NCI-H345 treated with DMSO at 0.1 percent for 48 hours (cell line): ENCODE results near the gene MIX23.
"Not testable (repeated sequence)": the region's sequence is repeated elsewhere in the genome, so short reads cannot be mapped to it uniquely, and the experiment has no call there.

ENCODE experiments used
- DNase-seq: peaks from one replicate; lab custom pipeline; 2025; ENCODE audit not compliant: unreplicated experiment; lab: John Stamatoyannopoulos, UW

The MIX23 gene

DNA sequence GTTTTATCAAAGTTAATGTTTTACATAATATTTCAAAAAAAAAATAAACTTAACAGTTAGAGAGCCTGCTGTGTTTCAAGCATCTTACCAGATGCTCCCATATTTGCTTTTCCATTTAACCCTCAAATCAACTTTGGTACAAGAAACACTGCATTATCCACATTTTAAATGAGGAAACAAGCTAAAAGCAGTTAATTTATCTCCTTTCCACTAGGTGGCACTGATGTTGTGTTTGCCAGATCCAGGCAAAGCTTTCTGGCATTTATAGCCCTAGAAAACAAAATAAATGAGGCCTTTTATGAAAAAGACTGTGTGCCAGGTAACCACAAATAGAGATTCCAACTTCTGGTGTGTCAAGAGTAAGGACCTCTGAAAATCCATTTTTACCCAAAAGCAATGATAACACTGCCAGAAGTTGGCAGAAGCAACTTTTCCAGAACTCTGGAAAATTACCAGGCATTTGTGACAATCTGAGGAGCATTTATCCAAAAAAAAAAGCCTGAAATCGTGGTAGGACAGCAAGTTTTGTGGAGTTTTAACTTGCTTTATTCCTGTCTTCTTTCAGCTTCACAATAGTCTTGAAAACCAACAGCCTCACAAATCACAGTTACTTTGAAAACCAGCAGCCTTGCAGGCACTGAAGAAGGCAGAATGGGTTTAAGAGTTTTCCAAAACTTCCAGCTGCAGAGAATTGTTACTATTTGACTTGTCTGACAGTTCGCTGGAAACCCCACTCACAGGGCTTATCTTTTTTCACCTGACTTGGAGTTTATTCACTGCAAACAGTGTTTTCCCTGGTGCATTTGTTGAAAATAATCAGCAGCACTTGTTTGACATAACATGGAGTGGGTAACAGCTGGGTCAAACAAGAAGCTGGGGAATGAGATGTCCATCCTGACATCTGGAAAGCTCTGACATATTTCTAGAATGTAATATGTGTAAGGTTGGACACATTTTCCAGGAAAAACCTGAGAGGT is 10.1 kb upstream of the MIX23 start:
- peak; percentile 2 for DNase-seq

DNA sequence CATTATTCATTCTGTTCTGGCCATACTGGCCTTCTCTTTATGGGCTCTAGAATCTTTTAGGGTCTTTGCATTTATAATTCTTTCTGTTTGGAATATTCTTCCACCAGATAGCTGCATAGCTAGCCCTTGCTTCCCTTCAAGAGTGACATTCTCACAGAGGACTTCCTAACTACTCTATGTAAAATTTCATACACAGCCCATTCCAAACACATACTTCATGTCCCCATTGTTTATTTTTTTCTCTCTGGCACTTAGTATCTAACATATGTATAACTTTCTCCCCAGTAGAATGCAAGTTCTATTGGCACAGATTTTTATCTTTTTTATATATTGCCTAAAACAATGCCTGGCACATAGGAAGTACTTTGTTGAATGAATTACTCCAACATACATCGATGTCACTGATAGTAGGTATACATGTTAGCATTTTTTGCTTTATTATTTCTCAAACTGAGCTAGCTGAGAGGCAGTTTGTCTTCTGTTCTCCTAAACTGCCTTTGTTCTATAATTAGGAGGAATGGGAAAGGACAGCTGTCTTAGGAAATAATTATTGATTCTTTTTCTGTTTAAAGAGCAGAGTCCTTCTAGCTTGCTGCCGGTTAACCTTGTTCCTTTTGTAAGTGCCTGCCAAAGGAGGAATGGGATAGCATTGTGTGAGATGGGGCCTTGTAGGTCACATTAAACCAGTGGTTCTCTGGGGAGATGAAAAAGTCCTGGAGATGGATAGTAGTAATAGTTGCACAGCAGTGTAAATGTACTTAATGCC is 8.8 kb upstream of the MIX23 start:
- no peak for DNase-seq

GRCh38 chr3:122390665-122391064 is 7.6 kb upstream of the MIX23 start:
- DNase-seq: no peak

DNA sequence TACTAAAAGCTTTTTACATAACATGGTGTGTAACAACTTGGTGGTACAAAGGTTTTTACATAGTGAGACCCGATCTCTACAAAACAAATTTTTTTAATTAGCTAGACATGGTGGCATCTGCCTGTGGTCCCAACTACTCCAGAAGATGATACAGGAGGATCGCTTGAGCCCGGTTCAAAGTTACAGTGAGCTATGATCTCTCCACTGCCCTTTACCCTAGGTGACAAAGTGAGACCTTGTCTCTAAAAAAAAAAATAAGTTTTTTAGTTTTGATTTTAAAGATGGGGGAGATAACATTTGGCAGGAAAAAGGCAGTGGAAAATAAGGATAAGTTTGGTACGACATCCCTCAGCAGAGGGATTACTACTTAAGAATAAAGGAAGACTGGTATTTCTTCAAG is 6.9 kb upstream of the MIX23 start:
- no peak for DNase-seq

GRCh38 chr3:122389197-122389596 is 6.2 kb upstream of the MIX23 start:
- no peak for DNase-seq

DNA sequence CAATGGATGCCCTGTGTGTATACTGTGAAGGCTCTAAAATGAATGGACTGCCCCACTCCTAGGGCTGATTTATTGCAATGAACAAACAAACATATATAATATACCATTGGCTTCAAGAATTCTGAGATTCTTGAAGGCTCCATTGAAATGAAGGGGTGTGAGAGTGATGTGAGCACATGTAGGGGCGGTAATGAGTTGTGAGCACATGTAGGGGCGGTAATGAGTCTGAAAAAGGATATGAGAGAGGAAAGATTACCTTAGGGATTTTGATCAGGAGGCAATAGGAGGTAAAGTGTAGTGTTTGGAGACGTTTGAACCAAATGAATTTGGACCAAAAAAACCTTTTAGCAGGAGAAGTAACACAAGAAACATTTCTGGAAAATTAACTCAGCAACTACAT is 4.7 kb upstream of the MIX23 start:
- no peak for DNase-seq

GRCh38 chr3:122383771-122384697 is 1.0 kb upstream of the MIX23 start, which contains the start of gene FAM162A:
FAM162A (plus strand) TSS chr3:122384182; CDS start chr3:122384266, 84 bp downstream.
- peak; percentile 74 for DNase-seq

DNA sequence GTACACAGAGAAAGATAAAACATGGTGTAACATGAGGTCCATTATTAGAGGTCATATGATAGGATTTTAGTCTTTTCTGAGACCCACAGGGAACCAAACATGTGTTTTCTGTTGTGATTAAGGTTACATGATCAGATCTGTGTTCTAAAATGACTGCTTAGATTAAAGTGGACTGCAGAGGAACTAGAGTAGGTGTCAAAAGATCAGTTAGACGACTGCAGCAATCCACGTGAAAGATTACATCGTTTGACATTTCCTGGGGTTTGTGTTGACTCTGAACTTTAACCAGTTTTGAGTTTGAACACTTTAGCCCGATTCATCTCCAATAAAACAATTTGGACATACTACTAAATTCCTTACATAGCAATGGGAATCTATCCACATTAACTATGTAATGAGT is 5.1 kb downstream of the MIX23 start:
- DNase-seq: no peak

- DNase-seq: no peak
Measured at GRCh38 chr3:122374034-122374433, 9.0 kb downstream of the MIX23 start.

GRCh38 chr3:122366379-122366749 is 16.7 kb downstream of the MIX23 start:
- no peak for DNase-seq

DNA sequence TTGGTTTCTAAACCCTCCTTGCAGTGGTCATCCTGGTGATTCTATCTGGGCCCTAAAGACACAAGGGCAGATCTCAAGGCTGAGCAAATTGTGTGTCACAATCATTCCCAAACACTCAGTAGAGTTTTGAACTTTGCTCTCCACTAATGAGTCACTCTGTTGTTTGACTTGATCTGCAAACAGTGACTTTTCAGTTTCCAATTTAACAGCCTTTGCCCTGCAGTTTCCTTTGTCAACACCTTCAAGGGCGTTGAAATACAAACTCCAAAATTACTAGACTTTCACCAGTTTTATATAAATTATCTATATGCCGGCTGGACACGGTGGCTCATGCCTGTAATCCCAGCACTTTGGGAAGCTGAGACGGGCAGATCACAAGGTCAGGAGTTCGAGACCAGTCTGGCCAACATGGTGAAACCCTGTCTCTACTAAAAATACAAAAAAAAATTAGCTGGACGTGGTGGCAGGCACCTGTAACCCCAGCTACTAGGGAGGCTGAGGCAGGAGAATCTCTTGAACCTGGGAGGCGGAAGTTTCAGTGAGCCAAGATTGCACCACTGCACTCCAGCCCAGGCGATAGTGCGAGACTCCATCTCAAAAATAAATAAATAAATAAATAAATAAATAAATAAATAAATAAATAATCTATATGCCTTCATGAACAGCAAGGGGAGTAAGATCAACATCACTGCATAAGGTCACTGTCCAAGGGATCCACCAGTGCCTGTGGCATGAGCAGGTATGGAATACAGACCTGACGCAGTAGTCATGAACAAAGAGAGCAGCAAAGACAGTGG is 17.3 kb downstream of the MIX23 start:
- DNase-seq: not testable (repeated sequence)

DNA sequence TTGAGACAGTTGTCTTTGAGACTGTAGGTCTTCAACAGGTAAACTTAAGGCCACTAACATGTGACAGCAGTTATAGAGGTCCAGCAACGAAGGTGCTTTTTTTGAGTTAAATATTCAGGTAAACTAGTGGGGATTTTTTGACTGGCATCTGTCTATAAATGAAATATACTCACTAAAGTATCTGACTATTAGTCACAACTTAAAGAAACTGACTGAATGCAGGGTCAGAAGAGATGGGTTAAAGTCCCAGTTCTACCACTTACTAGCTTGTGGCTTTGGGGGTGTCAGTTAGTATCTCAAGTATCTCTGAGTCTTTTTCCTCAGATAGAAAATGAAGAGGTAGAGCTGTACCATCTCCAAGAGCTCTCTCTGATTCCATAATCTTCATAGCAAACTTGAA is 18.0 kb downstream of the MIX23 start:
- no peak for DNase-seq

GRCh38 chr3:122364490-122364889 is 18.5 kb downstream of the MIX23 start:
- DNase-seq: no peak

- DNase-seq: no peak
Measured at GRCh38 chr3:122362026-122362425, 21.0 kb downstream of the MIX23 start.

GRCh38 chr3:122358703-122359032 is 24.4 kb downstream of the MIX23 start:
- DNase-seq: no peak

DNA sequence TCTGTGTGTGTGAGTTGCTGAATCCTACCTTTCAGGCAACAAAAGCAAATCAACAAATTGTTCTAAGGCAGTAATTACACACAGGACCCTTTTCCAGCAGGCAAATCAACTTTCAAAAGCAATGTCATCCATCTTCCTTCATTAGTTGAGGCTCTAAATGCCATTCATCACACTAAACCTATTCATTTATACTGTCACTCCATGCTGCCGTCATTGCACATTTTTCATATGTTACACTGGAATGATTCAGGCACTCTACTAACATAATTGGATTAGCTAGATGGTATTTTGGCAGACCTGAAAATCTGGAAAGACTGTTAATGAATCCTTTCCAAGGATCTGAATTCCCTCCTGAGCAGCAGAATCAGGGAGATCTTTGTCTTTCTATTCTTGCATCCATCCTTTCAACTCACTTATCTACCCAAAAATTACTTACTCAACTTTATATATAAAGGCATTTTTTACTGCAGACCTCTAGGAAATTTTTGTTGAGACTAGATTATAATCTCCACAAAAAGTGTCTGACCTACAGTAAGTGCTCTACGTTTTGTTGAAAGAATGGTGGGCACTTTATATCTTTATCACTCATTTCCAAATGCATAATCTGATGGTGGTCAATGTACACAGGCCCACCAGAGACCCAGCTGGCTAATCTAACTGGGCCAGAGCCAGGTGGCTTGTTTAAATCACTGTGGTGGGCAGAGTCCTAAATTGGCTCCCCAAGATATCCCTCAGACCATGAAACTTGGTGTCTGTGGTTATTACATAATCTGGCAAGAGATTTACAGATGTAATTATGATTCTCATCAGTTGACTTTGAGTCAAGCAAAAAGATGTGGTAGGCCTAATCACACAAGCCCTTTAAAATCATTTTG is 25.0 kb downstream of the MIX23 start:
- no peak for DNase-seq

DNA sequence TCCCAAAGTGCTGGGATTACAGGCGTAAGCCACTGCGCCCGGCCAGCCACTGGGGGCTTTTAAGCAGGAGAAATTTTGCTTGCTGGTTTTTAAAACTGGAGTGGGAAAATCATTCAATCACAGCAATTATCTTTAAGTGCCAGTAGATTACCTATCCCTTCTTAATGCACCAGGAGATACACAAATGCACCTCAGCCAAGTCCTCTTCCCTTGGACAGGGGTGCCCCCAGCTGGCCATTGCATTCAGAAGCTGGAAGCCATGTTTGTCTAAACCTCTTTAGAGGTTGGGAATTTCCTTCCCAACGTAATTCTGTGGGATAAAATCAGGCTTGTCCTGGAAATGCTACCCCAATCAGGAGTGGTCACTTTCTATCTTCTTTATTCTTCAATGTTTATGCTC is 26.6 kb downstream of the MIX23 start:
- DNase-seq: no peak

DNA sequence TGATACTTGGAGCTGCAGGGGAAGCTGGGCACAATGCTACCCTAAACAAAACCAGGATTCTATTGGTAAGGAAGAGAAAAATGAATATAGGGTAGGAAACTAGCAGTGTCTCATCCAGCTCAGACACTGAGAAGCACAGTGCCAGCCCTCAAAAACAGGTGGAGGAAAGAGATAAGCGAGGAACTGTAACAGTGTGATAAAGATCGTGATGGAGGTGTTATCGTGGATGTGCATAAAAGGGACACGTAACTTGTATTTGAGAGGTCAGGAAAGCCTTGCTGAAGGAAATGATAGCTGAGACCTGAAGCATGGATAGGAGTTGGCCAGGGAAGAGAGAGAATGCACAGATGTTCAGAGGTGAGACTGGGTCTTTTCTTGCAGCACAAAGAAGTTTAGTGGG is 27.4 kb downstream of the MIX23 start:
- no peak for DNase-seq

GRCh38 chr3:122353893-122354401 is 29.1 kb downstream of the MIX23 start:
- DNase-seq: no peak
